OCI-LY3 (cell line): ENCODE results near the gene CYP2D6.

ENCODE experiments used
- EZH2phosphoT487 ChIP-seq: fragments of 200-600 bp; shearing (Covaris generic); IDR thresholded peaks from 2 replicates; pipeline ENCODE4 v1.6.1; 2018; ENCODE audit warnings: antibody characterized with exemption, mixed run types, low read depth
- TF ChIP-seq, protein P1 (sequence below): fragments of 200-600, 300-600 bp; sonication (generic); IDR thresholded peaks from 2 replicates; pipeline ENCODE4 v1.5.1; 2014; ENCODE audit warnings: antibody characterized with exemption, low read length, low read depth

DNA sequence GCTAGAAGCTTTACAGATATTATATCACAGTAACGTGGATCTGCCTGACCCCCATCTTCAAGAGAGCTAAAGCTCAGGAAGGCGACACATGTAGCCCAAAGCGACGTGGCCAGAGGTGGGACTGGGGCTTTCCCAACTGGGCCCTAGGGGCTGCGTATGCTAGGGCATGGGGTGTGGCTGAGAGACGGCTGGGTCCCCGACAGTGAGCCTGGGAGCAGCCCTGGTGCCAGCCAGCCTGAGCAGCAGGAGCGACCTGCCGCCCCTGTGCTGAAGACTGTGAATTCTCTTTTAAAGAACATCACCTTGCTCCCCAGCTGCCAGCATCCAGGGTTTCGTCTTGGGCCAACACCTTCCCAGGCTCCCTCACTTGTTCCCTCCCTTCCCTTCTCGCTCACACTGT lies 32.9 kb upstream of the CYP2D6 start:
- TF ChIP-seq, protein P1, sequence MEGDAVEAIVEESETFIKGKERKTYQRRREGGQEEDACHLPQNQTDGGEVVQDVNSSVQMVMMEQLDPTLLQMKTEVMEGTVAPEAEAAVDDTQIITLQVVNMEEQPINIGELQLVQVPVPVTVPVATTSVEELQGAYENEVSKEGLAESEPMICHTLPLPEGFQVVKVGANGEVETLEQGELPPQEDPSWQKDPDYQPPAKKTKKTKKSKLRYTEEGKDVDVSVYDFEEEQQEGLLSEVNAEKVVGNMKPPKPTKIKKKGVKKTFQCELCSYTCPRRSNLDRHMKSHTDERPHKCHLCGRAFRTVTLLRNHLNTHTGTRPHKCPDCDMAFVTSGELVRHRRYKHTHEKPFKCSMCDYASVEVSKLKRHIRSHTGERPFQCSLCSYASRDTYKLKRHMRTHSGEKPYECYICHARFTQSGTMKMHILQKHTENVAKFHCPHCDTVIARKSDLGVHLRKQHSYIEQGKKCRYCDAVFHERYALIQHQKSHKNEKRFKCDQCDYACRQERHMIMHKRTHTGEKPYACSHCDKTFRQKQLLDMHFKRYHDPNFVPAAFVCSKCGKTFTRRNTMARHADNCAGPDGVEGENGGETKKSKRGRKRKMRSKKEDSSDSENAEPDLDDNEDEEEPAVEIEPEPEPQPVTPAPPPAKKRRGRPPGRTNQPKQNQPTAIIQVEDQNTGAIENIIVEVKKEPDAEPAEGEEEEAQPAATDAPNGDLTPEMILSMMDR: no peak
- no peak for TF ChIP-seq EZH2phosphoT487
